Activated naive CD4-positive, alpha-beta T cell treated with anti-CD3 and anti-CD28 coated beads, Interleukin-2, amount 10 ng/mL, durations not matched to agents 7 days and 5 days (primary cell): ENCODE data around the gene TLR8.
"Not testable (repeated sequence)": the region's sequence is repeated elsewhere in the genome, so short reads cannot be mapped to it uniquely, and the experiment has no call there.

Source experiments
- CTCF ChIA-PET: fragments of 350-600 bp; sonication (Branson Sonifier 250); formaldehyde crosslinking; loops from one replicate; lab custom pipeline; 2021; ENCODE audit warnings: antibody characterized with exemption; lab: Charles Lee
- DNase-seq: peaks from one replicate; pipeline ENCODE4 v3.0.0-alpha.2; 2020
- H3K27ac Mint-ChIP-seq: one replicate; pipeline ENCODE4 v1.8.0; 2021; ENCODE audit warnings: mild to moderate bottlenecking, moderate library complexity, mixed read lengths
- H3K27me3 Mint-ChIP-seq: one replicate; pipeline ENCODE4 v1.8.0; 2021; ENCODE audit warnings: mild to moderate bottlenecking, mixed read lengths
- H3K36me3 Mint-ChIP-seq: one replicate; pipeline ENCODE4 v1.8.0; 2021; ENCODE audit warnings: mixed read lengths
- H3K4me1 Mint-ChIP-seq: one replicate; pipeline ENCODE4 v1.8.0; 2021; ENCODE audit warnings: mixed read lengths
- H3K4me3 Mint-ChIP-seq: one replicate; pipeline ENCODE4 v1.8.0; 2021; ENCODE audit warnings: mild to moderate bottlenecking, moderate library complexity, mixed read lengths
- H3K9me3 Mint-ChIP-seq: one replicate; pipeline ENCODE4 v1.8.0; 2021; ENCODE audit warnings: mixed read lengths

TLR8 gene

DNA sequence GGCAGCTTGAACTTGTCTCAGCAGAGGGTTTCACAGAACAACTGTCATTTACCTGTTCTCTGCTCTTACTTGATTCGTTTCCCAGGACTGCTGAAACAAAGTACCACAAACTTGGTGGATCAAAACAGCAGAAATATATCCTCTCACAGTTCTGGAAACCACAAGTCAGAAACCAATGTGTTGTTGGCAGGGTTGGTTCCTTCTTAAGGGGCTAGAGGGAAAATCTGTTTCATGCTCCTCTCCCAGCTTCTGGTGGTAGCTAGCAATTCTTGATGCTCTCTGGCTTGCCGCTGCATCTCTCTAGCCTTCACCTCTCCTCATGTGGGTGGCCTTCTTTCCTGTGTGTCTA is 4.7 kb downstream of the TLR8 start:
- Mint-ChIP-seq H3K4me1 (peaks cover 17% of the 10 kb centered on the region), H3K27me3 (no peaks in the 10 kb centered on the region), H3K36me3 (no peaks in the 10 kb centered on the region), H3K4me3 (no peak overlapping the region), H3K27ac (no peak overlapping the region), H3K9me3 (no peaks in the 10 kb centered on the region)
- CTCF ChIA-PET = interaction anchor here (0.6 to 0.9 kb wide), 2 partner anchors 10 to 181 kb away, joined by 3 read pairs; no protein-coding TSS in a partner anchor
- no peak for DNase-seq

DNA sequence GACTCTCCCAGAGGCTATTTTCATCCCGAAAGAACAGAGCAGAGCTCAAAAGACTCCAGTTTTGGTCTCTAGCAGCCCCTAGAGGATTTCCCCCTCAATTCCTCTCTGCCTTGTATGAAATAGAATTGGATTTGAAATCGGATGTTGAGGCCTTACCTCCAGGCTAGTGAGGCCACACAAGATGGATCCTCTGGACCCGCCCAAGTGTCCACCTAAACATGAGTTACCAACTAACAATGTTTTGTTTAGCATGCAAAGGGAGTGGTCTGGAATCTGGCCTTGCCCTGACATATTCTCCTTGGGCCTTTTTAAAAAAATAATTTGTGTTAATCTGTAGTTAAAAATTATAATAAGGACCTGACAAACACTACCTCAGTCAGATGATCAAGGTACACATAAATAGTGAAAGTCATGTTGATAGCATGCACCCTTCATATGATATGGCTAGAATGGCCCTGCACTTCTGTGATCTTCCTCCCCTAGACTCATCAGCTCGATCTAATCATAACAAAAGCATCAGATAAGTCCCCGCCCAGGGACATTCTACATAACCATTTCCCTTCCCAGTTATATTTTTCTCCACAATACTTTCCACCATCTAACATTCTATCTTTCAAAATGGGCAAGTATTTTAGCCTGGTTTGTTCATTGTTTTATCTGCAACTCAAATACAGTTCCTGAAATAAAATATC is 6.5 kb downstream of the TLR8 start:
- Mint-ChIP-seq H3K4me3 (no peak overlapping the region), H3K4me1 (peaks cover 17% of the 10 kb centered on the region), H3K36me3 (no peaks in the 10 kb centered on the region), H3K27ac (no peak overlapping the region), H3K27me3 (no peaks in the 10 kb centered on the region), H3K9me3 (no peaks in the 10 kb centered on the region)
- CTCF ChIA-PET = no interaction called here
- no peak for DNase-seq

DNA sequence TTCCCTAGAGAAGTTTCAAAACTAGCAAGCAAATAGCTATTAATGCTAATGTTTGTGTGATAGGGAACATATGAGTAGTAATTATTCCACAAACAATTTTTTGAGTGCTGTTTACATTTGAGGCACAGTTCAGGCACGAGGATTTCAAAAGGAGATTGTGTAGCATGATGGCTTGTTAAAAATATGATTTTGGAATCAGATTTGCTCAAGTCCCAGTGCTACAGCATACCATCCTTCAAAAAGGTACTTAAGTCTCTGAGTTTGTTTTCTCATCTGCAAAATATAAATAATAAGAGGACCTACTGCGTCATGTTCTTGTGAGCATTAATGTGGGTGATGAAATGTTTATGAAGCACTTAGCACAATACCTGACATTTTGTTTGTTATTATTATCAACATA is 11.3 kb downstream of the TLR8 start:
- no peaks in the 10 kb centered on the region for H3K36me3 Mint-ChIP-seq
- no peak overlapping the region for H3K27ac Mint-ChIP-seq
- no peaks in the 10 kb centered on the region for H3K27me3 Mint-ChIP-seq
- H3K4me1 Mint-ChIP-seq = no peaks in the 10 kb centered on the region
- no peak for DNase-seq
- CTCF ChIA-PET = no interaction called here
- H3K4me3 Mint-ChIP-seq = no peak overlapping the region
- H3K9me3 Mint-ChIP-seq = no peaks in the 10 kb centered on the region

DNA sequence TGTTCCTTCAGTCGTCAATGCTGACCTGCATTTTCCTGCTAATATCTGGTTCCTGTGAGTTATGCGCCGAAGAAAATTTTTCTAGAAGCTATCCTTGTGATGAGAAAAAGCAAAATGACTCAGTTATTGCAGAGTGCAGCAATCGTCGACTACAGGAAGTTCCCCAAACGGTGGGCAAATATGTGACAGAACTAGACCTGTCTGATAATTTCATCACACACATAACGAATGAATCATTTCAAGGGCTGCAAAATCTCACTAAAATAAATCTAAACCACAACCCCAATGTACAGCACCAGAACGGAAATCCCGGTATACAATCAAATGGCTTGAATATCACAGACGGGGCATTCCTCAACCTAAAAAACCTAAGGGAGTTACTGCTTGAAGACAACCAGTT is 12.6 kb downstream of the TLR8 start:
- Mint-ChIP-seq H3K27me3 (no peaks in the 10 kb centered on the region), H3K9me3 (no peaks in the 10 kb centered on the region), H3K4me1 (no peaks in the 10 kb centered on the region), H3K4me3 (no peak overlapping the region), H3K27ac (no peak overlapping the region), H3K36me3 (no peaks in the 10 kb centered on the region)
- no peak for DNase-seq
- CTCF ChIA-PET = interaction anchor here (1.3 kb wide), 1 partner anchor 18 kb away, joined by 3 read pairs; no protein-coding TSS in a partner anchor

DNA sequence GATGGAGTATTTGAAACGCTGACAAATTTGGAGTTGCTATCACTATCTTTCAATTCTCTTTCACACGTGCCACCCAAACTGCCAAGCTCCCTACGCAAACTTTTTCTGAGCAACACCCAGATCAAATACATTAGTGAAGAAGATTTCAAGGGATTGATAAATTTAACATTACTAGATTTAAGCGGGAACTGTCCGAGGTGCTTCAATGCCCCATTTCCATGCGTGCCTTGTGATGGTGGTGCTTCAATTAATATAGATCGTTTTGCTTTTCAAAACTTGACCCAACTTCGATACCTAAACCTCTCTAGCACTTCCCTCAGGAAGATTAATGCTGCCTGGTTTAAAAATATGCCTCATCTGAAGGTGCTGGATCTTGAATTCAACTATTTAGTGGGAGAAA is 13.2 kb downstream of the TLR8 start:
- no peak overlapping the region for H3K4me3 Mint-ChIP-seq
- CTCF ChIA-PET = interaction anchor here (1.3 kb wide), 1 partner anchor 18 kb away, joined by 3 read pairs; no protein-coding TSS in a partner anchor

DNA sequence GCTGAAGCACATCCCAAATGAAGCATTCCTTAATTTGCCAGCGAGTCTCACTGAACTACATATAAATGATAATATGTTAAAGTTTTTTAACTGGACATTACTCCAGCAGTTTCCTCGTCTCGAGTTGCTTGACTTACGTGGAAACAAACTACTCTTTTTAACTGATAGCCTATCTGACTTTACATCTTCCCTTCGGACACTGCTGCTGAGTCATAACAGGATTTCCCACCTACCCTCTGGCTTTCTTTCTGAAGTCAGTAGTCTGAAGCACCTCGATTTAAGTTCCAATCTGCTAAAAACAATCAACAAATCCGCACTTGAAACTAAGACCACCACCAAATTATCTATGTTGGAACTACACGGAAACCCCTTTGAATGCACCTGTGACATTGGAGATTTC is 14.6 kb downstream of the TLR8 start:
- DNase-seq = no peak
- no peak overlapping the region for H3K27ac Mint-ChIP-seq
- CTCF ChIA-PET = interaction anchor here (0.6 kb wide), 1 partner anchor 504 kb away, joined by 3 read pairs; no protein-coding TSS in a partner anchor
- H3K36me3 Mint-ChIP-seq = no peaks in the 10 kb centered on the region
- no peaks in the 10 kb centered on the region for H3K4me1 Mint-ChIP-seq
- H3K9me3 Mint-ChIP-seq = no peaks in the 10 kb centered on the region
- H3K4me3 Mint-ChIP-seq = no peak overlapping the region
- peaks cover 5% of the 10 kb centered on the region for H3K27me3 Mint-ChIP-seq

More for the DNA sequence above, 13.2 kb downstream of the TLR8 start:
- no peak for DNase-seq
- H3K27me3 Mint-ChIP-seq = peaks cover 5% of the 10 kb centered on the region
- H3K27ac Mint-ChIP-seq = no peak overlapping the region
- H3K4me1 Mint-ChIP-seq = no peaks in the 10 kb centered on the region
- H3K9me3 Mint-ChIP-seq = no peaks in the 10 kb centered on the region
- H3K36me3 Mint-ChIP-seq = no peaks in the 10 kb centered on the region

DNA sequence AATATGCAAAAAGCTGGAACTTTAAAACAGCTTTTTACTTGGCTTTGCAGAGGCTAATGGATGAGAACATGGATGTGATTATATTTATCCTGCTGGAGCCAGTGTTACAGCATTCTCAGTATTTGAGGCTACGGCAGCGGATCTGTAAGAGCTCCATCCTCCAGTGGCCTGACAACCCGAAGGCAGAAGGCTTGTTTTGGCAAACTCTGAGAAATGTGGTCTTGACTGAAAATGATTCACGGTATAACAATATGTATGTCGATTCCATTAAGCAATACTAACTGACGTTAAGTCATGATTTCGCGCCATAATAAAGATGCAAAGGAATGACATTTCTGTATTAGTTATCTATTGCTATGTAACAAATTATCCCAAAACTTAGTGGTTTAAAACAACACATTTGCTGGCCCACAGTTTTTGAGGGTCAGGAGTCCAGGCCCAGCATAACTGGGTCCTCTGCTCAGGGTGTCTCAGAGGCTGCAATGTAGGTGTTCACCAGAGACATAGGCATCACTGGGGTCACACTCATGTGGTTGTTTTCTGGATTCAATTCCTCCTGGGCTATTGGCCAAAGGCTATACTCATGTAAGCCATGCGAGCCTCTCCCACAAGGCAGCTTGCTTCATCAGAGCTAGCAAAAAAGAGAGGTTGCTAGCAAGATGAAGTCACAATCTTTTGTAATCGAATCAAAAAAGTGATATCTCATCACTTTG is 15.6 kb downstream of the TLR8 start:
- no peaks in the 10 kb centered on the region for H3K36me3 Mint-ChIP-seq

DNA sequence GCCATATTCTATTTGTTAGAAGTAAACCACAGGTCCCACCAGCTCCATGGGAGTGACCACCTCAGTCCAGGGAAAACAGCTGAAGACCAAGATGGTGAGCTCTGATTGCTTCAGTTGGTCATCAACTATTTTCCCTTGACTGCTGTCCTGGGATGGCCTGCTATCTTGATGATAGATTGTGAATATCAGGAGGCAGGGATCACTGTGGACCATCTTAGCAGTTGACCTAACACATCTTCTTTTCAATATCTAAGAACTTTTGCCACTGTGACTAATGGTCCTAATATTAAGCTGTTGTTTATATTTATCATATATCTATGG is 16.1 kb downstream of the TLR8 start:
- Mint-ChIP-seq H3K27me3 (peaks cover 5% of the 10 kb centered on the region), H3K9me3 (no peaks in the 10 kb centered on the region), H3K4me3 (no peak overlapping the region), H3K36me3 (no peaks in the 10 kb centered on the region), H3K4me1 (no peaks in the 10 kb centered on the region), H3K27ac (no peak overlapping the region)
- CTCF ChIA-PET = interaction anchor here (1.2 kb wide), 1 partner anchor 153 kb away, joined by 3 read pairs; no protein-coding TSS in a partner anchor
- no peak for DNase-seq

More for the DNA sequence above, 15.6 kb downstream of the TLR8 start:
- DNase-seq = no peak
- Mint-ChIP-seq H3K4me3 (no peak overlapping the region), H3K4me1 (no peaks in the 10 kb centered on the region), H3K9me3 (no peaks in the 10 kb centered on the region), H3K27me3 (peaks cover 5% of the 10 kb centered on the region), H3K27ac (no peak overlapping the region)
- CTCF ChIA-PET = interaction anchor here (1.2 kb wide), 1 partner anchor 152 kb away, joined by 3 read pairs; no protein-coding TSS in a partner anchor

DNA sequence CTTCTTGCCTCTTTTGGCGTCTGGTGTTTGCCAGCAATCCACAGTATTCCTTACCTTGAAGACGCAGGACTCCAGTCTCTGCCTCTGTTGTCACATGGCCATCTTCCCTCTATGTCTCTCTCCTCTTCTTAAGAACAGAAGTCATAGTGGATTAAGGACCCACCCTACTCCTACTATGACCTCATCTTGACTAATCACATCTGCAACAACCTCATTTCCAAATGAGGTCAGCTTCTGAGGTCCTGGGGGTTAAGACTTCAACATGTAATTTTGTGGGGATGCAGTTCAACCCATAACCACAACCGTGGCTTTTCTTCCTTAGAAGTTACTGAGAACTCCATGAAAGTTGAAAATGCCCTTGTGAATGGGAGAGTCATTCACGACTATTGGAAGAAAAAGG is 23.3 kb downstream of the TLR8 start:
- H3K4me3 Mint-ChIP-seq = no peak overlapping the region
- DNase-seq = no peak
- CTCF ChIA-PET = interaction anchor here (0.7 kb wide), 1 partner anchor 17 kb away, joined by 3 read pairs; no protein-coding TSS in a partner anchor
- peaks cover 2% of the 10 kb centered on the region for H3K9me3 Mint-ChIP-seq
- H3K36me3 Mint-ChIP-seq = no peaks in the 10 kb centered on the region
- no peak overlapping the region for H3K27ac Mint-ChIP-seq
- H3K4me1 Mint-ChIP-seq = no peaks in the 10 kb centered on the region
- H3K27me3 Mint-ChIP-seq = peaks cover 4% of the 10 kb centered on the region

DNA sequence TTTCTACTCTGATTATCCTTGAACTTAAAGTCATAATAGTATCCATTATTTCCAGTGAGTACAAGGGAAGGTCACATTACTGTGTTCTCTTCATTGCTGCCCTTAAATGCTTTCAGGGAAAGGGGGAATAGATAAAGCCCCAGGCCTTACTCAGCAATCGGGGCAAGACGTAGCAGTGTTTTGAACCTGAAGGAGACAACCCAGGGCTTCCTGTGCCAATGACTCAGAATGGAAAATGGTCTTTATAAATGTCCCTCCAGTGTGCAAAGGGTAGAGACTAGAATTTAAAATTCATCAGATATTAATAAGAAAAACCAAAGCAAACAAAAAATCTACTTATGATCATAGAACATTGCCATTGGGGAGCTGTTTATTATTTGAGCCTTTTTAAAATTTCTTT is 23.7 kb downstream of the TLR8 start:
- Mint-ChIP-seq H3K4me1 (no peaks in the 10 kb centered on the region), H3K27me3 (peaks cover 4% of the 10 kb centered on the region), H3K4me3 (no peak overlapping the region), H3K9me3 (peaks cover 2% of the 10 kb centered on the region), H3K27ac (no peak overlapping the region), H3K36me3 (no peaks in the 10 kb centered on the region)
- DNase-seq = no peak
- CTCF ChIA-PET = no interaction called here

DNA sequence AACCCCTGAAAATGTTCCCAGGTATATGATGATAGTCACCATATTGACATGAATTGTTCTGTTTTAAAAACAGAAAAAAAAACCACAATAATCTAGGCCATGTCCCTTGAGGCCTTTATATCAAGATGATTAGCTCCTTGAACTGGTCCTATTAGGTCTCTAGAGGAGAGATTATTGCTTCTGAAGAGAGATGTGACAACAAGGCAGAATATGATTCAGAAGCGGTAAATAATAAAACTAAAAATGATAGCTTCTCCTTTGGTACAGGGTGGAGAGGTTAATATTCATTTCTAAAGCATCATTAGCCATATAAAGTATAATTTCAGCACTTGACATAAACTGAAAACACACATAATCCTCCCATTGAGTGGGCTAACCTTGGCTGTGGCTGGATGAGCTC is 25.8 kb downstream of the TLR8 start:
- Mint-ChIP-seq H3K36me3 (no peaks in the 10 kb centered on the region), H3K27ac (no peak overlapping the region), H3K9me3 (peaks cover 2% of the 10 kb centered on the region), H3K27me3 (peaks cover 4% of the 10 kb centered on the region), H3K4me3 (no peak overlapping the region), H3K4me1 (no peaks in the 10 kb centered on the region)
- CTCF ChIA-PET = no interaction called here
- no peak for DNase-seq

DNA sequence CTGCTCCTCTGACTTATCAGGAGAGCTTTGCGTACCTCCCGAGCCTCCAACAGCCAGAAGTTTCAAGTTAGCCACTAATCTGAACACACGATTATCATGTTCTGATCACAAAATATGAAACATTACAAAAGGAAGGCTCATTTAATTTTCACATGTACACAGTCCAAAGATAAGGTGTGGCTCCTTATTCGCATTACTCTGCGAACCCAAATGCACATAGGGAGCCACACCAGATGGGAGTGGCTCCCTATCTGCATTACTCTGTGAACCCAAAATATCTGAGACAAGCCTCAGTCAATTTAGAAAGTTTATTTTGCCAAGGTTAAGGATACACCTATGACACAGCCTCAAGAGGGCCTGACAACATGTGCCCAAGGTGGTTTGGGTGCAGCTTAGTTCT is 28.4 kb downstream of the TLR8 start:
- CTCF ChIA-PET = no interaction called here
- Mint-ChIP-seq H3K27ac (no peak overlapping the region), H3K27me3 (peaks cover 7% of the 10 kb centered on the region), H3K36me3 (no peaks in the 10 kb centered on the region), H3K4me1 (no peaks in the 10 kb centered on the region), H3K4me3 (no peak overlapping the region), H3K9me3 (peaks cover 2% of the 10 kb centered on the region)
- DNase-seq = no peak

DNA sequence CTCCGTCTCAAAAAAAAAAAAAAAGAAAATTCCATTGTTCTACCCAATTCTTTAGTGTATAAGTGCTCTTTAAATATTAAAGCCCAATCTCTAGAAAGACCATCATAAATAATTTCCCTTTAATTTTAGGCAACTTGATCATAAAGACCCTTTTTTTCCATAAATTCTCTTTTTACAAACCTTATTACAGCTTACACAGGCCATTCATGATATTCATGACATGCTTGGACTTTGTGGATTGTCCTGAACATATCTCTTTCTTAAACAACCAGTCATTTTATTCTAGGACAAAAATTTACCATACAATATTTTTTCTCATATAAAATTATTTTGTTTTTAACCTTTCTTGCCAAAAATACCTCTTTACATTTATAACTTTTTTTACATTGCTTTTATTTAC is 30.5 kb downstream of the TLR8 start:
- no peak for DNase-seq
- Mint-ChIP-seq H3K27ac (no peak overlapping the region), H3K4me1 (no peaks in the 10 kb centered on the region), H3K9me3 (no peaks in the 10 kb centered on the region), H3K4me3 (no peak overlapping the region), H3K36me3 (no peaks in the 10 kb centered on the region), H3K27me3 (peaks cover 7% of the 10 kb centered on the region)
- CTCF ChIA-PET = no interaction called here

DNA sequence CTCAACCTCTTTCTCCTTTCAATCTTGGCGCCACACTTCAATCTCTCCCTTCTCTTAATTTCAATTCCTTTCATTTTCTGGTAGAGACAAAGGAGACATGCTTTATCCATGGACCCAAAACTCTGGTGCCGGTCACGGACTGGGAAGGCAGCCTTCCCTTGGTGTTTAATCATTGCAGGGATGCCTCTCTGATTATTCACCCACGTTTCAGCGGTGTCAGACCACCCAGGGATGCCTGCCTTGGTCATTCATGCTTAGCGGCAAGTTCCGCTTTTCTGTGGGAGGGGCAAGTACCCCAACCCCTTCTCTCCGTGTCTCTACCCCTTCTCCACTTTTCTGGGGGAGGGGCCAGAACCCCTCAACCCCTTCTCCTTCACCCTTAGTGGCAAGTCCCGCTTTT is 34.1 kb downstream of the TLR8 start:
- DNase-seq, H3K4me3 Mint-ChIP-seq, H3K4me1 Mint-ChIP-seq, H3K27me3 Mint-ChIP-seq, H3K36me3 Mint-ChIP-seq, CTCF ChIA-PET, H3K27ac Mint-ChIP-seq, H3K9me3 Mint-ChIP-seq: not testable (repeated sequence)

DNA sequence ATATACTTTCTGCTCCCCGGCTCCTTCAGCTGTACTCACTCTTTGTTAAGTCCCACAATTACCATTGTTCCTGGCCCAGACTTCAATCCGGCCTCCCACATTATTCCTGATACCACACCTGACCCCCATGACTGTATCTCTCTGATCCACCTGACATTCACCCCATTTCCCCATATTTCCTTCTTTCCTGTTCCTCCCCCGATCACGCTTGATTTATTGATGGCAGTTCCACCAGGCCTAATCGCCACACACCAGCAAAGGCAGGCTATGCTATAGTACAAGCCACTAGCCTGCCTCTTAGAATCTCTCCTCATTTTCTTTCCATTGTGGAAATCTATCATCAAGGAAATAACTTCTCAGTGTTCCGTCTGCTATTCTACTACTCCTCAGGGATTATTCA is 37.2 kb downstream of the TLR8 start:
- CTCF ChIA-PET = interaction anchor here (8.0 kb wide), 1 partner anchor 148 kb away, joined by 100 read pairs; no protein-coding TSS in a partner anchor
- not testable (repeated sequence) for H3K27ac Mint-ChIP-seq, H3K27me3 Mint-ChIP-seq, DNase-seq, H3K9me3 Mint-ChIP-seq, H3K36me3 Mint-ChIP-seq, H3K4me3 Mint-ChIP-seq
- H3K4me1 Mint-ChIP-seq = peaks cover 26% of the 10 kb centered on the region
